NCI-H82 treated with DMSO at 0.1 percent for 48 hours (cell line): ENCODE results near the gene TRIM38.
"Not testable (repeated sequence)": the region's sequence is repeated elsewhere in the genome, so short reads cannot be mapped to it uniquely, and the experiment has no call there.

ENCODE experiments used
- DNase-seq: peaks from one replicate; lab custom pipeline; 2025; ENCODE audit not compliant: unreplicated experiment; lab: John Stamatoyannopoulos, UW

Gene TRIM38

DNA sequence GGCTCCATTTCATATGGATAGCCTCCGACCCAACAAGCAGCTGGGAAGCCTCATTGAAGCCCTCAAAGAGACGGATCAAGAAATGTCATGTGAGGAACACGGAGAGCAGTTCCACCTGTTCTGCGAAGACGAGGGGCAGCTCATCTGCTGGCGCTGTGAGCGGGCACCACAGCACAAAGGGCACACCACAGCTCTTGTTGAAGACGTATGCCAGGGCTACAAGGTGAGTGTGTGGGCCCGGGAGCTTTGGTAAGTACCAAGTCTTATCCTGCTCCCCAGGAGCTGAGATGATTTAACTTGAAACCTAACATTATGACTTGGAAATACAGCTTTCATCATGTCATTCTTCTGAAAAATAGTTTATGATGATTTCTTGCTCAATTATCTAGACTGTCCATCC, 4.1 kb downstream of the TRIM38 start:
- DNase-seq = no peak

DNA sequence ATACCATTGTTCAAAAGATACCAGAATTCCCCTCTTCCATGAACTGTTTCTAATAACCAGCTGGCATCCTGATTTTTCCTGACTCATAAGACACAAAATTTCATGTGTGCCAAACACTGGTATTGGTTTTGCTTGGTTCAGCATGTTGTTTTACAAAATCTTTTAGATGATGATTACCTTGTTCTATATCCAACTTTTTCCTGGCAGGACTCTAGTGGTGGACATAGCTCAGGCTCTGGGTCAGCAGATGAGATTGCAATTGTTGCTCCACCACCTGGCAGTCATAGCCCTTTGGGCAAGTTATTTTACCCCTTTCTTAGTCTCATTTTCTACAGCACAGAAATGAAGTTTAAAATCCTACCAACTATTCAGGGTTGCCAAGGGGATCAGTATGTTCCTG, 6.2 kb downstream of the TRIM38 start:
- no peak for DNase-seq

DNA sequence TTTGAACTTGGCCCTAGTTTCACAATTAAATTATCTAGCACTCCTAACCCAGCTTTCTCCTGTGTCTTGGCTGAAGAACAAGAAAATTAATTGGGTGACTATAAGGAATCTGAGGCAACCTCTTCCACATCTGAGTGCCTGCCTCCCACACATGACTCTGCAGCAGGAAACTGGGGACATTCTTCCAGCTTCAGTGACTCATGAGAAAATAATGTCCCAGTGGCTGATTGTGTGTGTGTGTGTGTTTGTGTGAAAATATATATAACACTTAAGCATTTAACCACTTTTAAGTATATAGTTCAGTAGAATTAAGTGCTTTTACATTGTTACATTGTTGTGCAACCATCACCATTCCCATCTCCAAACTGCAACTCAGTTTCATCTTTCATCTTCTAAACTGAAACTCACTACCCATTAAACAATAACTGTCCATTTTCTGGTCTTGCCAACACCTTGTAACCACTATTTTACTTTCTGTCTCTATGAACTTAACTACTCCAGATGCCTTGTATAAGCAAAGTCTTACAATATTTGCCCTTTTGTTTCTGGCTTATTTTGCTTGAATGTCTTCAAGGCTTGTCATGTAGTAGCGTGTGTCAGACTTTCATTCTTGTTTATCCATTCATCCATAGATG, 8.7 kb downstream of the TRIM38 start:
- no peak for DNase-seq

DNA sequence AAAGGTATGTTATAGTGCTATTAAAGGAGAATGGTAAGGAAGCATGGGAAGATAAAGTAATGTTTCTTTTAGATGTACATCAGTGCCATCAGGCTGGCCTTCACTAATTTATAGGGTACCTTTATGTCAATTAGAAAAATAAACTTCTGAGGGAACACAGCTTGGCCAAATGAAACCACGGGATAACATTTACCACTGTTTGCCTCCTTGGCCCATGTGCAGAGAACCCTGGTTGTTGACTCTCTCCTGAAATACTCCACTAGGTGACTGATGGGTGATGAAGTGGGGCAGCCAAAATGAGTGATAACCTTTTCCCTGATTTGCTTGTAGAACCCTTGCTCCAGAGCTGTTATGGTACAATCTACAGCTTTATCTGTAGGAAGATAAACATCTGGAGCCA, 9.5 kb downstream of the TRIM38 start:
- DNase-seq = no peak

DNA sequence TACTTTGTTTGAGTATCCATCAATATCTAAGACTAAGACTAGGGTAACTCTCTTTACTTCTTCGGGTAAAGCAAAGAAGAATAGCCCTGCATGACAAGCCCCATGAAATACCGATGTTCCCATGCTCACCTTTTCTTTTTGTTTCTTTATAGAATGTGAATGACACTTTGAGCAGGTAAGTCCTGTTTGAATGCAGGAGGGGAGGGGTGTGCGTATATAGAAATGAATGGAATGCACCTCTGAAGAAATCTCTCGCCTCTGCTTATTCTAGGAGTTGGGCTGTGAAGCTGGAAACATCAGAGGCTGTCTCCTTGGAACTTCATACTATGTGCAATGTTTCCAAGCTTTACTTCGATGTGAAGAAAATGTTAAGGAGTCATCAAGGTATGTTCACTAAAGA, 10.3 kb downstream of the TRIM38 start:
- DNase-seq = no peak

DNA sequence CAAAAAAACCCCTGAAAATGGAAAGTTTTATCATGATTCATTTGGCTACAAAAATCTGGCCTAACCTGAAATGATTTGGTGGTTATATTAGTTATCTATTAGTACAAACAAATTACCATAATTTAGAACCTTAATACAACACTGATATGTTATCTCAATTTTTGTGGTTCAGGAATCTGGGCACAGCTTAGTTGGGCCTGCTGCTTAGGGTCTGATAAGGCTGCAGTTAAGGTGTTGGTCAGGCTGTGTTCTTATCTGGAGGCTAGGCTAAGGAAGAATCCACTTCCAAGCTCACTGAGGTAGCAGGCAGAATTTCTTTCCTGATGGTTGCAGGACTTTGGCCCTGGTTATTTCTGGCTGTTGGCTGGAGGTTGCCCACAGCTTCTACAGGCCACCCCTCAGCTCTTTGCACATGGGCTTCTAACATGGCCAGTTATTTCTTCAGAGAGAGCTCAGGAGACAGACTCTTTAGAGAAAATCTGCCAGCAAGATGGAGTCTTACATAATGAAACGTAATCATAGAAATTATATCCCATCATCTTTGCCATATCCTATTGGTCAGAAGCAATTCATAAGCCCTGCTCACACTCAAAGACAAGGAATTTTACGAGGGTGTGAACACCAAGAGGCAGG, 11.4 kb downstream of the TRIM38 start:
- no peak for DNase-seq

DNA sequence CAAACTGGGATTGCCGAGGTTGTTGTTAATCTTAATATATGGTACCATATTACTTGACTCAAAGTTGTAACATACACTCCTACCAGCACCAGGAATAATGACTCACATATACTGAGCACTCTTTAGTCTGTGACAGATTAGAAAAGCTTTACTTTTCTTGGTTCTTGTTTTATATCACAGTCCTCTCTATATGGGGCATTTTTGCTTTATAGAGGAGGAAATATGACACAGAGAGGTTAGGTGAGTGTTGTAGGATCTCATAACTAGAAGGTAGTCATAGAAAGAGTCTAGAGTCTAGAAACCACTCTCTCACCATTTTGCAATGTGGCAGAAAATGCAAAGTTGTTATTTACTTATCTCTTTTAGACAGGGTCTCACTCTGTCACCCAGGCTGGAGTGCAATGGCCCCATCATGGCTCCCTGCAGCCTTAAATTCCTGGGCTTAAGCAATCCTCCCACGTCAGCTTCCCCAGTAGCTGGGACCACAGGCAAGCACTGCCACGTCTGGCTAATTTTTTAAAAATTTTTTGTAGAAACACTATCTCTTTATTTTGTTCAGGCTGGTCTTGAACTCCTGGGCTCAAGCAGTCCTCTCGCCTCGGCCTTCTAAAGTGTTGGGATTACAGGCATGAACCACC, 13.4 kb downstream of the TRIM38 start:
- DNase-seq = no peak

DNA sequence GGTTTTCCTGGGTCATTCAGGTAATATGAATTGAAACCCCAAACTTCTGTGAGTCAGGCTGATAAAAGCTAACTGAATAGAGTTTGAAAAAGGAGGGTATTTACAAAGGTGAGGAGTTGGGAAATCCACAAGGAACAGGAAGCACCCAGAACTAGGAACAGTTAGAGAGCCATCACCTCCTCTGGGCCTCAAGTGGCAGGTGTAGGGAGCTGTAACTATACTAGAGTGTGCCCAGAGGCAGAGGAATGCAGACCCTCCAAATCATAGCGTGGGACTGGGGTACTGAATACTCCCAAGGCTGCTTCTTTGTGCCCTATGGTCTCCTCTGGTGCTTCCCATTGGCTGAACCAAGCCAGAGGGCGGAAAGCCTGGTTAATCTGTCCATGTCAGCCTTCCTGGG, 18.3 kb downstream of the TRIM38 start:
- DNase-seq = no peak

DNA sequence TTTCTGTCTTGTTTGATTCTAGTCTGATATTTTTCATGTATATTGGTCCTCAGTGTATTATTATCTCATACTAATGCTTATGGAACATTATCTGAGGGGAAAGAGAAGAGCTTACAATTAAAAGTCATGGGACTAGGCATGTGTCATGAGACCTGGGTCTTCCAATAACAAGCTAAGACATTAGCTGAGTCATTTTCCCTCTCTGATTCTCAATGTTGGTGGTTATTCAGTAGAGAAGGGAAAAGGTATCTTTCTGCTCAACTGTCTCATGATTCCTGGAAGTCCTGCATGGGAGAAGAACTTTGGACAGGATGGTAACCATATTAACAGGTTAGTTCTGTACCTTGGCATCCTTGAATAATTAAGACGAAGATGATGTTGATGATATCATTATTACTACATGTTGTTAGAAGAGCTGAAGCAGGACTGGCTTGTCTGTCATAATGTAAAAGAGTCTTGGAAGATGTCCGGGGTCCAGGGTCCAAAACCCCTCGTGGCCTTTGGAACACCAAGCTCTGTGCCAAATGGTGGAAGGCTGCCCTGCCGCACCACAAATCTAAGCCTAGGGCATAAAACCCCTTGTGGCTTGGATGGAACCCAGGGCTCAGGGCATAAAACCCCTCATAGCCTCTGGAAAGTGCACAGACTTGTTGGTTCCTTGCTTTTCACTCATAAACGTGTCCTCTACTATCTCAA, 19.1 kb downstream of the TRIM38 start:
- no peak for DNase-seq

DNA sequence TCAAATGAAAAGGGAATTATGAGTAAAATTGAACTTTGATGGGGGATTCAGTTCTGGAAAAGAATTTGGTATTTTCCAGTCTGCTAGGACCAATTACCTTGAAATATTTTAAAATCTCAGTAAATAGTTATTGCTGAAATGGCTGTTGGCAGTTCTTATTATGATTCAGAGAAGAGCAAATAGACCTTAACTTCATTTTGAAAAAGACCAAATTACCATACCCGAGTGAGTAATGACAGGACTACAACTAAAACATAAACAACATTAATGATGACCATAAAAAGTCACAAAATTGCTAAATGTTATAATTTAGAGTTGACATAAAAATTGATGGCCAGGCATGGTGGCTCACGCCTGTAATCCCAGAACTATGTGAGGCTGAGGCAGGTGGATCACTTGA, 21.7 kb downstream of the TRIM38 start:
- no peak for DNase-seq

DNA sequence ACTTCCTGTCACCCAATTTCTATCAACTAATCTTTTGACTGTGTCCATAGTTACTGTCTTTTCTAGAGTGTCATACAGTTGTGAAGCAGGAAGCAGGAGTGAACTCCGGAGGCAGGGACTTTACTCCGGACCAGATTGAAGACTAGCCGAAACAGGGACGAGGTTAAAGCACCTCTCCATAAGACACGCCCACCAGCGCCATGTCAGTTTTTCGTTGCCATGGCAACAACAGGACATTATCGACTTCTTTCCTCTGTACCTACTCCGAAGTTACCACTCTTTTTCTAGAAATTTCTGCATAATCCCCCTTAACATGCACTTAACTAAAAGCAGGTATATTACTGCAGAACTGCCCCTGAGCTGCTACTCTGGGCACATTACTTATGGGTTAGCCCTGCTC, 25.2 kb downstream of the TRIM38 start:
- DNase-seq = no peak

DNA sequence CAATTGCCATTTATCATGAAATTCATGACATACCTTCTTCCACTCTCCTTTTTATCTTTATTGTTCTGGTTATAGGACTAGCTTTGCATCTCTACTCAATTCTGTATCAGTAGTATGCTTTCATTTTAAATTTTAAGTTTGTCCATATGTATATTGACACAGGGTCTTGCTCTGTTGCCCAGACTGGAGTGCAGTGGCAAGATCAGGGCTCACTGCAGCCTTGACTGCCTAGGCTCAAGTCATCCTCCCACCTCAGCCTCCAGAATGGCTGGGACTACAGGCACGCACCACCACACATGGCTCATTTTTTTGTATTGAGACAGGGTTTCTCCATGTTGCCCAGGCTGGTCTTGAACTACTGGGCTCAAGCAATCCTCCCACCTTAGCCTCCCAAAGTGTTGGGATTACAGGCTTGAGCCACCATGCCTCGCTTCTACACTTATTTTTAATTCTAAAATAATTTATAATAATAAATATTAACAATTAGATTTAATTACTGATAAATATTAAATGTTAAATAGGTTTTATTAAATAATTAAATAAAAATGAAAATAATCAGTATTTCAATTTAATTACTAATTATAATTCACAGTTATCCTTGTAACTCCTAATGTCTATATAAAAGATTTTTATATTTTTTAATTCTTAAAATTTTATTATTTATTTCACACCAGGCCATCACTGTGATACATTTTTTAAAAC, 27.7 kb downstream of the TRIM38 start:
- DNase-seq = no peak

DNA sequence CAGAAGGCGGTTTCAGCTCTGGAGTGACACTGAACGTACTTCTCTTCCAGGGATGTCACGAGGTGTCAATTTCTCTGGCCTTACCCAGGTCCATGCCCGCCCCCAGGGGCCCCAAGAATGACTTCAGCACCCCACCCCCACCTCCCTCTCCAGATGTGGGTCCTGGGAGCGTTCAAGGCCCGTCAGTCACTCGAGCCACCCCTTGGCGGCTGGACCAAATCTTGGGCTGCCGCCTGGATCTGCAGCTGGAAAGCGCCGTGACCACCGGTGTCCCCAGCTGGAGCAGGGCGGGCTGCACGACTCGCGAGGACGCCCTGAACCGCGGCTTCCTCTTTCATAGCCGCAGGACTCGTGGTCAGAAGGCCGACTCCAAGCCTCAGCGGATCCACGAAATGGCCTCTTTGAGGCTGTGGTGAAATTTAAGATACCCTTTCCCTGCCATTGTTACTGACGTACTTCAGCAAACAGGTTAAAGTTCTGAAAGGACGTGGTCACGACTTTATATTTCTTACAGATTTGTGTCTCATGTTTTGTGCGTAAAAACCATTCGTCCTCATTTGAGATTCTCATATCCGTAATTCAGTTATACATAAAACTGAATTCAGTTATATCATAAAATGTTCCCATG, 29.3 kb downstream of the TRIM38 start:
- no peak for DNase-seq

DNA sequence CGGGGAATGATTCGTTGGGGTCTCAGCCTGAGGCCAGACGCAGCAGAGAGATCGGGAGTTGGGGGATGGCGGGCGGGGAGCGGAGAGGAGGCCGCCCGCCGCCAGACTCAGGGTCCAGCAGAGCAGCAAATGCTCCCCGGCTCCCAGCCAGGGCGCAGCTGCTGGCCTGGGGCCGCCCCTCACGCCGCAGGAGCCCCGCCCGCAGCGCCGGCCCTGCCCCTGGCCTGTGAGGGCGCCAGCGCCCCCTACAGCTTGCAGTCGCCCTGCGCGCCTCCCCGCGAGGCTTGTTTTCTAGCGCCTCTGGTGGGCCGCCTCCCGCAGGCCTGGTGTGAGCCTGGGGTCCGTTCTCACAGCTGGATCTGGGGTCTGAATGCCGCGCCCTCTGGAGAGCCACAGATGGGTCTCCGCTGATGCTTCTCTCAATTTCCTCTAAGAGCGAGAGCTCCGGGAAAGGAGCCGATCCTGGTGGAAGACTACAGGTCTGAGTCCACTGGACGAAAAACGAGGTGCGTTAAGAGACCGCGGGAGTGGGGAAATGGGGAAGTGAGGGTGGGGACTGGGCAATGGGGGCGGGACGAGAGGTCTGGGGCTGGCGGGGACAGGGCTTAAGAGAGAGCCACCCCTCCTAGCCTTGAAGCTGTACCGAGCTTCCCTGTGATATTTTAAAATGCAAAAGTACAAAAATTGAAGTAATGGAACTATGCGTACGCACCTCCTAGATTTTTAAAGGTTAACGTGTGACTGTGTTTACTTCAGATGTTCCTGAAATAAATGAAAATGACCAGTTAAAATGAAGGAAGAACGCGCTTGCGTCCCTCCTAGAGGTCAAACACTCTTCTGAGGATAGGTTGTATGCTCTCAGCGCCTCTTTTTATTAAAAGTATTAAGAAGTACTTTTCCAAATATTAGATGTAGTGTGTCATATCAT, 30.1 kb downstream of the TRIM38 start:
- DNase-seq = peak; percentile 83

DNA sequence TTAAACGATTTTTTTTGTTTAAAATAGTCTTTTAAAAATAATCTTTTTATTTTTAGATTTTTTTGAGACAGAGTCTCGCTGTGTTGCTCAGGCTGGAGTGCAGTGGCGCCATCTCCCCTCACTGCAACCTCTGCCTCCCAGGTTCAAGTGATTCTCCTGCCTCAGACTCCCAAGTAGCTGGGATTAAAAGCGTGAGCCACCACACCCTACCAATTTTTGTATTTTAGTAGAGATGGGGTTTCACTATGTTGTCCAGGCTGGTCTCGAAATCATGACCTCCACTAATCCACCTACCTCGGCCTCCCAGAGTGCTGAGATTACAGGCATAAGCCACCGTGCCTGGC, 30.7 kb downstream of the TRIM38 start:
- DNase-seq = not testable (repeated sequence)

DNA sequence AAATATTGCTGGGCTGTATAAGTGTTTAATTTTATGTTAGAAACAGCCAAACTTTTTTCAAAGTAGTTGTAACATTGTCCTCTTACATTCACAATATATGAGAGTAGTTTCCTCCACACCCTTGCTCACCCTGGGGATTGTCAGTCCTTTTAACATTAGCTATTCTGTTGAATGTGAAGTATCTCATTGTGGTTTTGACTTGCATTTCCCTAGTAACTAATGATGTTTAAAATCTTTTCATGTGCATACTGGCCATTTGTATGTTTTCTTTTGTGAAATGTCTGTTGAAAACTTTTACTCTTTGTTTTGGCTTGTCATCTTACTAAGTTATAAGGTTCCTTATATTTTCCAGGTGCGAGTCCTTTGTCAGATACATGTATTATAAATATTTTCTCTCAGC, 32.9 kb downstream of the TRIM38 start:
- no peak for DNase-seq

DNA sequence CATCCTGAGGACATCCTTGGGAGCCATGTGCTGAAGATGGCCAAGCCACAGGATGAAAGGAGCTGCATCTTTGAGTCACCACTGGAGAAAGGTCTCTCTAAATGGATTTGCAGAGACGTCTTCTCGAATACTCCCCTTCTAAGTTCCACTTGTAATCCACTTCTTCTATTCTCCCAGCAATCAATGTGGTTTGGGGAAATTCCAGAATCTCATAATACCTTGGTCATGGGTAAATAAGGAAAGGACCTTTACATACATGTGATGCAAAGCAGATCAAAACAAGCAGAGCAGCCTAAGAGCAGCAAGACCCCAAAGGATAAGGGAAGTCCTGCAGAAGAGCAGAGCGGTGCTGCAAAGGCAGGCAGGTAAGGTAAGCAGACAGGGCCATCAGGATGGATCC, 35.3 kb downstream of the TRIM38 start:
- DNase-seq = no peak

DNA sequence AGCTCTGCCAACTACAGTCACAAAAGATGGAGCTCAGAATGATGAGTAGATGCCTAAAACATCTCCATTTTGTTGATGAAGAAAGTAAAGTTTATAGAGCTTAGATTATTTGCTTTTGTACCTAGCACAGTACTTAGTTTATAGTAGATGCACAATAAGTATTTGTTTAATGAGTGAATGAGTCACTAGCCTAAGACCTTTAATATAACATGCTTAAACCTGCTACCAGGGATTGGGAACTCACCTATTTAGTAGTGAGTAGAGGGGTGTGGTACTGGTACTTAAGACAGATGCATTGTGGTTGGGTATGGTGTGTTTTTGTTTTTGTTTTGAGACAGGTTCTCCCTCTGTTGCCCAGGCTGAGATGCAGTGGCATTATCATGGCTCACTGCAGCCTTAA, 35.8 kb downstream of the TRIM38 start:
- DNase-seq = no peak

DNA sequence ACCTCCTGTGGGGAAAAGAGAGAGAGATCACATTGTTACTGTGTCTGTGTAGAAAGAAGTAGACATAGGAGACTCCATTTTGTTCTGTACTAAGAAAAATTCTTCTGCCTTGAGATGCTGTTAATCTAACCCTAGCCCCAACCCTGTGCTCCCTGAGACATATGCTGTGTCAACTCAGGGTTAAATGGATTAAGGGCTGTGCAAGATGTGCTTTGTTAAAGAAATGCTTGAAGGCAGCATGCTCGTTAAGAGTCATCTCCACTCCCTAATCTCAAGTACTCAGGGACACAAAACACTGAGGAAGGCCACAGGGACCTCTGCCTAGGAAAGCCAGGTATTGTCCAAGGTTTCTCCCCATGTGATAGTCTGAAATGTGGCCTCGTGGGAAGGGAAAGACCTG, 36.6 kb downstream of the TRIM38 start:
- DNase-seq = peak; percentile 63
